Transverse colon (tissue), 3 donors: ENCODE results near the gene PTCH1.

Experiments used
- EP300 ChIP-seq: sonication (generic); formaldehyde crosslinking; IDR thresholded peaks from one replicate; pipeline ENCODE4 v1.6.1; 2017; ENCODE audit warnings: antibody characterized with exemption, low read depth
- POLR2A ChIP-seq: fragments of 450-650 bp; IDR thresholded peaks from one replicate; pipeline ENCODE4 v1.6.1; 2016; ENCODE audit warnings: antibody characterized with exemption, mild to moderate bottlenecking, moderate library complexity
- TF ChIP-seq, protein P1 (sequence below), 5 experiments: fragments of 200-600 bp in 3 of 5; fragments of 450-650 bp in 2 of 5; sonication (generic) in 3 of 5; IDR thresholded peaks; 1 replicate in 2 of 5; 2 replicates in 3 of 5; pipeline ENCODE4 v1.5.1; 2016 to 2017; ENCODE audit warnings: antibody characterized with exemption in 5 of 5, inconsistent platforms in 3 of 5, mild to moderate bottlenecking in 2 of 5, moderate library complexity in 1 of 5

- no peak for TF ChIP-seq POLR2A
- TF ChIP-seq, protein P1, sequence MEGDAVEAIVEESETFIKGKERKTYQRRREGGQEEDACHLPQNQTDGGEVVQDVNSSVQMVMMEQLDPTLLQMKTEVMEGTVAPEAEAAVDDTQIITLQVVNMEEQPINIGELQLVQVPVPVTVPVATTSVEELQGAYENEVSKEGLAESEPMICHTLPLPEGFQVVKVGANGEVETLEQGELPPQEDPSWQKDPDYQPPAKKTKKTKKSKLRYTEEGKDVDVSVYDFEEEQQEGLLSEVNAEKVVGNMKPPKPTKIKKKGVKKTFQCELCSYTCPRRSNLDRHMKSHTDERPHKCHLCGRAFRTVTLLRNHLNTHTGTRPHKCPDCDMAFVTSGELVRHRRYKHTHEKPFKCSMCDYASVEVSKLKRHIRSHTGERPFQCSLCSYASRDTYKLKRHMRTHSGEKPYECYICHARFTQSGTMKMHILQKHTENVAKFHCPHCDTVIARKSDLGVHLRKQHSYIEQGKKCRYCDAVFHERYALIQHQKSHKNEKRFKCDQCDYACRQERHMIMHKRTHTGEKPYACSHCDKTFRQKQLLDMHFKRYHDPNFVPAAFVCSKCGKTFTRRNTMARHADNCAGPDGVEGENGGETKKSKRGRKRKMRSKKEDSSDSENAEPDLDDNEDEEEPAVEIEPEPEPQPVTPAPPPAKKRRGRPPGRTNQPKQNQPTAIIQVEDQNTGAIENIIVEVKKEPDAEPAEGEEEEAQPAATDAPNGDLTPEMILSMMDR (IDR thresholded peaks at IDR 0.05), result no peak
- no peak for TF ChIP-seq EP300
Observed at GRCh38 chr9:95415158-95415557, 101.6 kb downstream of the PTCH1 start.
